T-helper 22 cell (primary cell): Measurements from ENCODE around the gene KIRREL3.

Experiments used
- DNase-seq: peaks from one replicate; pipeline ENCODE4 v3.0.0-alpha.2; 2020; ENCODE audit warnings: low read depth

Gene KIRREL3

GRCh38 chr11:126440792-126441514 is 559.6 kb downstream of the KIRREL3 start:
- peak; percentile 30 for DNase-seq

GRCh38 chr11:126440276-126440675 is 560.3 kb downstream of the KIRREL3 start:
- no peak for DNase-seq

GRCh38 chr11:126438691-126439090 is 561.9 kb downstream of the KIRREL3 start:
- no peak for DNase-seq

- no peak for DNase-seq
Measured at GRCh38 chr11:126438272-126438671, 562.3 kb downstream of the KIRREL3 start.

GRCh38 chr11:126437731-126438130 is 562.8 kb downstream of the KIRREL3 start:
- no peak for DNase-seq

GRCh38 chr11:126436209-126436755 is 564.3 kb downstream of the KIRREL3 start:
- no peak for DNase-seq

GRCh38 chr11:126434950-126435335 is 565.6 kb downstream of the KIRREL3 start:
- no peak for DNase-seq

- DNase-seq = no peak
Measured at GRCh38 chr11:126433989-126434949, 566.3 kb downstream of the KIRREL3 start.

- DNase-seq = no peak
Measured at GRCh38 chr11:126433244-126433846, 567.2 kb downstream of the KIRREL3 start.

- no peak for DNase-seq
Measured at GRCh38 chr11:126432525-126432924, 568.0 kb downstream of the KIRREL3 start.

GRCh38 chr11:126432065-126432461 is 568.5 kb downstream of the KIRREL3 start:
- DNase-seq = no peak

- no peak for DNase-seq
Measured at GRCh38 chr11:126431401-126432064, 569.0 kb downstream of the KIRREL3 start.

- DNase-seq = no peak
Measured at GRCh38 chr11:126430581-126431335, 569.8 kb downstream of the KIRREL3 start.

GRCh38 chr11:126426820-126427749 is 573.5 kb downstream of the KIRREL3 start:
- DNase-seq = no peak

- no peak for DNase-seq
Measured at GRCh38 chr11:126426106-126426505, 574.5 kb downstream of the KIRREL3 start.

GRCh38 chr11:126424471-126425039 is 576.0 kb downstream of the KIRREL3 start:
- DNase-seq = no peak

GRCh38 chr11:126423743-126424142 is 576.8 kb downstream of the KIRREL3 start:
- DNase-seq = no peak

GRCh38 chr11:126423154-126423553 is 577.4 kb downstream of the KIRREL3 start:
- DNase-seq = no peak

- no peak for DNase-seq
Measured at GRCh38 chr11:126422446-126422845, 578.1 kb downstream of the KIRREL3 start.

- DNase-seq = no peak
Measured at GRCh38 chr11:126421271-126421671, 579.3 kb downstream of the KIRREL3 start.
